ENCODE results near the gene PHOSPHO1. TPM values are rescaled to one million over a fixed set of nuclear protein-coding genes. Genes with fewer than 3 reads are reported as not detected.

PHOSPHO1 gene
- total and polyA plus RNA-seq, 2 donors (not counting 1 experiment from before 2014, with no cell fraction given) = 0.14 to 0.17 TPM

- no peaks in the 10 kb centered on the region for H3K9me3 ChIP-seq (ENCODE audit: control insufficient read depth, insufficient read depth, low read depth, low read length)
- H3K36me3 ChIP-seq (ENCODE audit: control insufficient read depth, insufficient read depth, low read length) = no peaks in the 10 kb centered on the region
- no peak overlapping the region for H3K4me2 ChIP-seq (ENCODE audit: extremely low read depth, insufficient read depth, low read length)
- TF ChIP-seq CTCF (conservative IDR thresholded peaks at IDR 0.05 in 1 of 2, IDR thresholded peaks at IDR 0.05 in 1 of 2; ENCODE audit: low read depth in 1 of 2, low read length in 2 of 2) (no peak), EZH2 (IDR thresholded peaks at IDR 0.05; ENCODE audit: low read length, missing control alignments) (no peak)
- H3K79me2 ChIP-seq (ENCODE audit: control insufficient read depth, insufficient read depth, low read length) = no peaks in the 10 kb centered on the region
- H3K4me1 ChIP-seq (ENCODE audit: control insufficient read depth, extremely low read depth, insufficient read depth, low read length) = no peaks in the 10 kb centered on the region
- no peak for DNase-seq (ENCODE audit: low read depth in 2 of 2)
- H3K9ac ChIP-seq (ENCODE audit: insufficient read depth, low read length) = no peak overlapping the region
- no peak overlapping the region for H2AFZ ChIP-seq (ENCODE audit: low read length)
- peaks cover 6% of the 10 kb centered on the region for H3K27me3 ChIP-seq (ENCODE audit: control insufficient read depth, insufficient read depth, low read length)
- no peak overlapping the region for H3K4me3 ChIP-seq (replicated peaks in 1 of 4; ENCODE audit: control extremely low read depth in 1 of 4, insufficient read depth in 1 of 4, low read depth in 3 of 4, low read length in 4 of 4)
- H4K20me1 ChIP-seq (ENCODE audit: control insufficient read depth, extremely low read depth, insufficient read depth, low read length) = no peaks in the 10 kb centered on the region
- H3K27ac ChIP-seq (ENCODE audit: insufficient read depth, low read length) = no peak overlapping the region
These were observed 12.8 kb downstream of the PHOSPHO1 start for GRCh38 chr17:49217651-49218413.

- no peaks in the 10 kb centered on the region for H3K36me3 ChIP-seq (ENCODE audit: control insufficient read depth, insufficient read depth, low read length)
- H2AFZ ChIP-seq (ENCODE audit: low read length) = no peak overlapping the region
- peaks cover 3% of the 10 kb centered on the region for H3K27me3 ChIP-seq (ENCODE audit: control insufficient read depth, insufficient read depth, low read length)
- no peak overlapping the region for H3K4me3 ChIP-seq (replicated peaks in 1 of 4; ENCODE audit: control extremely low read depth in 1 of 4, insufficient read depth in 1 of 4, low read depth in 3 of 4, low read length in 4 of 4)
- no peaks in the 10 kb centered on the region for H3K9me3 ChIP-seq (ENCODE audit: control insufficient read depth, insufficient read depth, low read depth, low read length)
- DNase-seq (ENCODE audit: low read depth in 2 of 2) = no peak
- H3K4me2 ChIP-seq (ENCODE audit: extremely low read depth, insufficient read depth, low read length) = no peak overlapping the region
- no peak overlapping the region for H3K9ac ChIP-seq (ENCODE audit: insufficient read depth, low read length)
- no peak overlapping the region for H3K27ac ChIP-seq (ENCODE audit: insufficient read depth, low read length)
- H3K79me2 ChIP-seq (ENCODE audit: control insufficient read depth, insufficient read depth, low read length) = no peaks in the 10 kb centered on the region
- H4K20me1 ChIP-seq (ENCODE audit: control insufficient read depth, extremely low read depth, insufficient read depth, low read length) = no peaks in the 10 kb centered on the region
- no peaks in the 10 kb centered on the region for H3K4me1 ChIP-seq (ENCODE audit: control insufficient read depth, extremely low read depth, insufficient read depth, low read length)
- TF ChIP-seq EZH2 (IDR thresholded peaks at IDR 0.05; ENCODE audit: low read length, missing control alignments) (no peak), CTCF (conservative IDR thresholded peaks at IDR 0.05 in 1 of 2, IDR thresholded peaks at IDR 0.05 in 1 of 2; ENCODE audit: low read depth in 1 of 2, low read length in 2 of 2) (no peak)
These were observed 13.5 kb downstream of the PHOSPHO1 start for GRCh38 chr17:49216953-49217650.

- no peak for TF ChIP-seq CTCF (conservative IDR thresholded peaks at IDR 0.05 in 1 of 2, IDR thresholded peaks at IDR 0.05 in 1 of 2; ENCODE audit: low read depth in 1 of 2, low read length in 2 of 2)
- peaks cover 3% of the 10 kb centered on the region for H3K27me3 ChIP-seq (ENCODE audit: control insufficient read depth, insufficient read depth, low read length)
- DNase-seq (ENCODE audit: low read depth in 2 of 2) = no peak
These were observed 14.1 kb downstream of the PHOSPHO1 start for GRCh38 chr17:49216482-49216881.

More at GRCh38 chr17:49216482-49216881, 14.1 kb downstream of the PHOSPHO1 start:
- no peaks in the 10 kb centered on the region for H3K36me3 ChIP-seq (ENCODE audit: control insufficient read depth, insufficient read depth, low read length)
- no peak overlapping the region for H3K9ac ChIP-seq (ENCODE audit: insufficient read depth, low read length)
- H3K4me3 ChIP-seq (replicated peaks in 1 of 4; ENCODE audit: control extremely low read depth in 1 of 4, insufficient read depth in 1 of 4, low read depth in 3 of 4, low read length in 4 of 4) = no peak overlapping the region
- no peaks in the 10 kb centered on the region for H3K4me1 ChIP-seq (ENCODE audit: control insufficient read depth, extremely low read depth, insufficient read depth, low read length)
- H2AFZ ChIP-seq (ENCODE audit: low read length) = no peak overlapping the region
- no peak overlapping the region for H3K27ac ChIP-seq (ENCODE audit: insufficient read depth, low read length)
- no peaks in the 10 kb centered on the region for H3K79me2 ChIP-seq (ENCODE audit: control insufficient read depth, insufficient read depth, low read length)
- H3K4me2 ChIP-seq (ENCODE audit: extremely low read depth, insufficient read depth, low read length) = no peak overlapping the region
- H3K9me3 ChIP-seq (ENCODE audit: control insufficient read depth, insufficient read depth, low read depth, low read length) = no peaks in the 10 kb centered on the region
- H4K20me1 ChIP-seq (ENCODE audit: control insufficient read depth, extremely low read depth, insufficient read depth, low read length) = no peaks in the 10 kb centered on the region

Measured in fibroblast of lung (primary cell).